SK-N-SH treated with all-trans-retinoic acid at 6 μM for 48 hours (cell line): ENCODE data around the gene DIAPH1.

Source experiments
- ATAC-seq: fragments of 200-7000 bp; cut with Tn5 transposase; 3 replicates; pipeline ENCODE4 v1.9.1; 2020; ENCODE audit warnings: mild to moderate bottlenecking, moderate library complexity
- ARNTL ChIP-seq: fragments of 450-650 bp; formaldehyde crosslinking; IDR thresholded peaks from 2 replicates; pipeline ENCODE4 v1.5.0; 2020; ENCODE audit warnings: low read depth, mild to moderate bottlenecking, moderate library complexity, borderline replicate concordance
- BACH2 ChIP-seq: fragments of 250-450 bp; sonication (Bioruptor Pico); IDR thresholded peaks from 2 replicates; pipeline ENCODE4 v1.9.0; 2021; ENCODE audit warnings: mild to moderate bottlenecking, borderline replicate concordance
- CREB5 ChIP-seq: fragments of 250-450 bp; sonication (Bioruptor Pico); IDR thresholded peaks from 2 replicates; pipeline ENCODE4 v1.5.1; 2020; ENCODE audit warnings: low read depth, mild to moderate bottlenecking, moderate library complexity
- CSDC2 ChIP-seq: fragments of 250-450 bp; sonication (Bioruptor Pico); IDR thresholded peaks from 2 replicates; pipeline ENCODE4 v1.5.0; 2020; ENCODE audit warnings: mild to moderate bottlenecking, moderate library complexity
- ESRRG ChIP-seq: fragments of 250-450 bp; sonication (Bioruptor Pico); IDR thresholded peaks from 2 replicates; pipeline ENCODE4 v1.6.1; 2021; ENCODE audit warnings: mild to moderate bottlenecking
- GLIS3 ChIP-seq: fragments of 250-450 bp; sonication (Bioruptor Pico); IDR thresholded peaks from 2 replicates; pipeline ENCODE4 v1.5.0; 2020; ENCODE audit warnings: mild to moderate bottlenecking, moderate library complexity
- ISL1 ChIP-seq: fragments of 250-450 bp; sonication (Bioruptor Pico); IDR thresholded peaks from 2 replicates; pipeline ENCODE4 v2.1.2; 2022; ENCODE audit warnings: mild to moderate bottlenecking, moderate library complexity
- OSR1 ChIP-seq: fragments of 250-450 bp; sonication (Bioruptor Pico); IDR thresholded peaks from 2 replicates; pipeline ENCODE4 v1.8.0; 2022; ENCODE audit warnings: moderate library complexity, mild to moderate bottlenecking, inconsistent platforms
- PATZ1 ChIP-seq: fragments of 250-450 bp; sonication (Bioruptor Pico); IDR thresholded peaks from 2 replicates; pipeline ENCODE4 v1.8.0; 2020; ENCODE audit warnings: mild to moderate bottlenecking, moderate library complexity, borderline replicate concordance
- POU6F1 ChIP-seq: fragments of 250-450 bp; sonication (Bioruptor Pico); IDR thresholded peaks from 2 replicates; pipeline ENCODE4 v1.8.0; 2021; ENCODE audit warnings: low read depth, mild to moderate bottlenecking, moderate library complexity, borderline replicate concordance
- PPARA ChIP-seq: fragments of 250-450 bp; sonication (Bioruptor Pico); IDR thresholded peaks from 2 replicates; pipeline ENCODE4 v1.5.0; 2020; ENCODE audit warnings: mild to moderate bottlenecking, borderline replicate concordance
- RARB ChIP-seq: fragments of 250-450 bp; sonication (Bioruptor Pico); IDR thresholded peaks from 2 replicates; pipeline ENCODE4 v1.8.0; 2021; ENCODE audit warnings: mild to moderate bottlenecking, moderate library complexity
- SNAI2 ChIP-seq: fragments of 250-450 bp; sonication (Bioruptor Pico); IDR thresholded peaks from 2 replicates; pipeline ENCODE4 v1.5.0; 2020; ENCODE audit warnings: mild to moderate bottlenecking, moderate library complexity
- TCF4 ChIP-seq: fragments of 250-450 bp; sonication (Bioruptor Pico); IDR thresholded peaks from 2 replicates; pipeline ENCODE4 v1.8.0; 2021; ENCODE audit warnings: mild to moderate bottlenecking, moderate library complexity, borderline replicate concordance
- TOX ChIP-seq: fragments of 250-450 bp; sonication (Bioruptor Pico); IDR thresholded peaks from 2 replicates; pipeline ENCODE4 v1.8.0; 2021; ENCODE audit warnings: mild to moderate bottlenecking, moderate library complexity, borderline replicate concordance
- TSHZ2 ChIP-seq: fragments of 250-450 bp; sonication (Bioruptor Pico); IDR thresholded peaks from 2 replicates; pipeline ENCODE4 v1.5.0; 2020; ENCODE audit warnings: mild to moderate bottlenecking, moderate library complexity
- ZC3H10 ChIP-seq: fragments of 250-450 bp; sonication (Bioruptor Pico); IDR thresholded peaks from 2 replicates; pipeline ENCODE4 v1.5.1; 2021; ENCODE audit warnings: mild to moderate bottlenecking, moderate library complexity
- ZFP3 ChIP-seq: fragments of 250-450 bp; sonication (Bioruptor Pico); IDR thresholded peaks from 2 replicates; pipeline ENCODE4 v1.5.0; 2020; ENCODE audit warnings: mild to moderate bottlenecking, moderate library complexity
- ZNF565 ChIP-seq: fragments of 450-650 bp; formaldehyde crosslinking; conservative IDR thresholded peaks from 2 replicates; pipeline ENCODE4 v1.5.0; 2020; ENCODE audit warnings: low read depth, mild to moderate bottlenecking, moderate library complexity
- ZNF70 ChIP-seq: fragments of 450-650 bp; formaldehyde crosslinking; IDR thresholded peaks from 2 replicates; pipeline ENCODE4 v1.5.0; 2020; ENCODE audit warnings: mild to moderate bottlenecking, moderate library complexity

DIAPH1 gene

GRCh38 chr5:141490271-141490670 lies 128.5 kb downstream of the DIAPH1 start:
- TF ChIP-seq ZC3H10 (CRISPR knock-in tag) (no peak), SNAI2 (no peak), ZNF70 (CRISPR knock-in tag) (no peak), RARB (CRISPR knock-in tag) (no peak), OSR1 (CRISPR knock-in tag) (no peak), GLIS3 (no peak), BACH2 (CRISPR knock-in tag) (no peak), PPARA (no peak)
- no peak for ATAC-seq

GRCh38 chr5:141489841-141490240 lies 129.0 kb downstream of the DIAPH1 start:
- ATAC-seq, result no peak
- TF ChIP-seq BACH2 (CRISPR knock-in tag) (no peak), POU6F1 (no peak), PATZ1 (CRISPR knock-in tag) (no peak), ZFP3 (CRISPR knock-in tag) (no peak), ZNF70 (CRISPR knock-in tag) (no peak), ZC3H10 (CRISPR knock-in tag) (no peak)

GRCh38 chr5:141488591-141489561 lies 129.9 kb downstream of the DIAPH1 start, which contains the start of gene PCDHGC5:
Gene PCDHGC5, plus strand, starts transcription at chr5:141489081. Its CDS starts 160 bp downstream, at chr5:141489241.
- TF ChIP-seq SNAI2, result no peak
- no peak for TF ChIP-seq ZNF70 (CRISPR knock-in tag)
- no peak for TF ChIP-seq ZFP3 (CRISPR knock-in tag)
- no peak for TF ChIP-seq ZC3H10 (CRISPR knock-in tag)
- no peak for TF ChIP-seq CSDC2 (CRISPR knock-in tag)
- TF ChIP-seq PATZ1 (CRISPR knock-in tag), result no peak
- no peak for TF ChIP-seq ARNTL (CRISPR knock-in tag)
- no peak for TF ChIP-seq CREB5
- TF ChIP-seq ISL1 (CRISPR knock-in tag), result no peak
- no peak for TF ChIP-seq ZNF565 (CRISPR knock-in tag)
- no peak for TF ChIP-seq ESRRG
- no peak for TF ChIP-seq TSHZ2
- TF ChIP-seq TCF4, result no peak
- TF ChIP-seq TOX (CRISPR knock-in tag), result no peak
- no peak for TF ChIP-seq POU6F1
- peak; percentile 66 for ATAC-seq
